ENCODE measurements around the gene KCNJ1.

KCNJ1 gene

DNA sequence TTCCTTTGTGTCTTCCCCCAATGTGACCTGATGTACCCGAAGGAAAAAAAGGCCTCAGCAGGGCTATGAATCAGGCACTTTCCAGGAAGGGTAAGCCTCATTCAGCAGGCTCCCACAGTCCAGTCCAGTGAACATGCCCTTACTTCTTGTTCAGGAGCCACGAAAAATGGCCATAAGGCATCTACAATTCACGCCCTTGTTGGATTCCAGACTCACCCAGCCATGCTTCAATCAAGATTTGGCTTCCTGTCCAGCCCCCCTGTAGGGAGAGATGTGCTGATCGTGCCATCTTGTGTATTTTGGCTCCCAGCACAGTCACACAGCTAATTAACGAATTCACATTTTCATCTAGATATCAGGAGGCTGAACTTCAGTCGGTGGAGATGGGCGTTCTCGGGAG, 14.1 kb upstream of the KCNJ1 start:
- no peak for DNase-seq

GRCh38 chr11:128879817-128880216, 12.7 kb upstream of the KCNJ1 start:
- no peak for DNase-seq

DNA sequence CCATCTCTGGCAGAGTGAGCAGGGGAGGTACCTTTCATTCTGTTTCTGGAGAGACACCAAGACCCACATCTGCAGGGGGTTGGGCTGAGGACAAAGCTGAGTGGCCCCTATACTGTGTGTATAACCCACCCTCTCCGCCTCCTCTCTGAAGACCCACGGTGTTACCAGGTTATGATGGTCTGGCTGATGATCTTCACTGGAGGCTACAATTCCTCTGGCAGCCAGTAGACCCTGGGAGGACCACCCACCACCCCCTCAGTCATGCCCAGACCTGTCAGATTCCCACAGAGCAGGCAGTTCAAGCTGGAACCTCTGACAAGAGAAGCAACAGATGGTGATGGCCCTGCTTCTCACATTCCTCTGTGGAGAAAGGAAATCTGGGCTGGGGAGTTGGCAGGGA, 11.4 kb upstream of the KCNJ1 start:
- DNase-seq: no peak

- no peak for DNase-seq
These were observed 10.6 kb upstream of the KCNJ1 start for GRCh38 chr11:128877726-128878125.

- no peak for DNase-seq
These were observed 9.1 kb upstream of the KCNJ1 start for GRCh38 chr11:128876133-128876650.

DNA sequence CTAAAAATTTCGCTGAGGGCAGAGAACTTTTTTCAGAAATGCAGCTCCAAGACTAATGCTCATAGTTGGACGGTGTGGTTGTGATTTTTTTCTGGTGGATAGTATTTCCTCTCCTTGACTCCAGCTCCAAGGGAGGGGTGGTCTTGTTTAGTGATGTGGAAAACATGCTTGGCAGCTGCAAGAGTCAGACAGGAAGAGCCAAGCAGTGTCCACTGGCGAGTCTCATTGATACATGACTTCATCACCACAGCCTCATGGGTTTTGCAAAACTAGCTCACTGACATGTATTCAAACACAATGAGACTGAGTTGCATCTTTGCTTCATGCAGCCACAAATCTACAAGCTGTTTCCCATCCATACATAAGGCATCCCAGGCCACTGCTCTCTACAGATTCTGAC, 7.3 kb upstream of the KCNJ1 start:
- no peak for DNase-seq

DNA sequence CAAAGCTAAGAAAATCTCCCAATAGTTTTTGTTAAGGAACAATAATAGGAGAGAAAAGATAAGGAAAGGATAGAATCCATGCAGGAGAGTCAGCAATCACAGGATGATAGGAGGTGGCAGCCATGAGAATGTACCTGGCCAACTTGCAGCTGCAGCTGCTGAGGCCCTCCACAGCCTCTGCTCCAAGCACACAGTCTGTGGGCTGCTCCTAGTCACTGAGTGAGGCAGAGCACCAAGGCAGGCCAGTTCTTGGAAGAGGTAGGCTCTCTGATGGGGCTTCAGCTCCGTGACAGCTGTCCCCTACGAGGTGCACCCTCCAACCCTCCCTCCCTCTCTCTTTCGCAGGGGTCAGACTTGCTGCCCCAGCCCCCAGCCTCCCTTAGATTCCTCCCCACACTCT, 5.5 kb upstream of the KCNJ1 start:
- DNase-seq: no peak

DNA sequence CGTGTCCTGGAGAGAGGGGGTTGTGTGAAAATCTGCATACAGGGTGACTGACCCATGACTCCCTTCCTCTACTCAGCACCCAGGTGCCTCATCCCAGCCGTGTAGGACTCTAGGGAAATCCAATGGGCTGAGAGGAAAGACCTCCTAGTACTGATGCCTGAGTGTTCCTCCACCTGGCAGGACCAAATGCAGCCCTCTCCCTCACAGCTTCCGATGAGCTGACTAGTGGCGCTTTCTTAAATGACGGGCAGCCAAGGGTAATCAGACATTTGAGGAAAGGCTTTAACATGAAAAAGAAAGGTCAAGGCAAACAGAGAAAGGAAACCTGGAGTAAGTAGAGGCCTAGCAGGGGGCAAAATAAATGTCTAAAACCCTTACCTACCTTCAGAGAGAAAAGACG, 5.0 kb upstream of the KCNJ1 start:
- DNase-seq: no peak

GRCh38 chr11:128871168-128871610, 4.1 kb upstream of the KCNJ1 start:
- DNase-seq: no peak

DNA sequence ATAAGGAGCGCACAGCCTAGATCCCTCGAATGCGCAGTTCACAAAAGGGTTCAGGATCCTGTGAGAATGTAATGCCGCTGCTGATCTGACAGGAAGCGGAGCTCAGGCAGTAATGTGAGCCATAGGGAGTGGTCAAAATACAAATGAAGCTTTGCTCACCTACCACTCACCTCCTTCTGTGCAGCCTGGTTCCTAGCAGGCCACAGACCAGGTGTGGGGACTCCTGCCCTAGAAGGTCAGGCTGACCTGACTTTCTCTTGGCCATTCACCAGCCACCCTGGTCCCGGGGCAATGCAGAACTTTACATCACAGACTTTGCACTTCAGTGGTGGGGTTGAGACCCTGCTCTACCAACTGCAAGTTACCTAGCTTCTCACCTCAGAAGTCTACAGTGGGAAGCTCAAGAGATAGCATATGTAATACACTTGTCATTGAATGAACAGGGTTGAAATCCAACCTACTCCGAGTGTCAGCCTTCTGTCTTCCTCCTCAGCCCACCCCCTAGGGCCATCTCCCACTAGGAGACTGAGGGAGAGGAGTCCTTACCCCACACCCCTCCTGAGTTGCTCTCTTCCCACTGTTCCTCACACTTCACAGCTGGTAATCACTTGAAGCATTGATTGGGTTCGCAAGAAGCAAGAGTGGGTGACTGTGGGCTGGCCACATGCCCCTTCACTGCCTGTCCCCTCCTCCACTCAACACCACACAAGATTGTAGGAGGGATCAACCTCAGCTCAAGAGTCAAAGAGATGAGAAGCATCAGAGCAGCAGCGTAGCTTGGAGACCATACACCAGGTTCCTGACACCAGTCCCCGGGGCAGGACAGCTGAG, 2.0 kb upstream of the KCNJ1 start:
- DNase-seq: no peak

DNA sequence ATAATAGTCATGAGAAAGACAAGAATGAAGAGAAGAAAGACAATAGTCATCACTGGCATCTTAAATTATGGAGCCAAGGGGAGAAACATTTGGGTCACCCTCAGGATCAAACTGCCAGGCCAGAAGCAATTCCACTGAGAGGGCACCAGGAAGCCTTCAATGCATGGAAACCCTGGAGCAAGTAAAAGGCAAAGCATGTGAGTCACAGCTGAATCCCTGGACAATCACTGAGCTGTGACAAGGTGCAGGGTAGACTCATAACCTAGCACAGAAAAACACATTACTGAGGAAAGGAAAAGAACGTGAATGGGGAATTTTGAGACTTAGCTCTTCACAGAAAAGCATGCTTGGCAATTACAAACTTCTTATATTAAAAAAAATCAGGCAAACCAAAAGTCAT, 1.6 kb downstream of the KCNJ1 start:
- no peak for DNase-seq

DNA sequence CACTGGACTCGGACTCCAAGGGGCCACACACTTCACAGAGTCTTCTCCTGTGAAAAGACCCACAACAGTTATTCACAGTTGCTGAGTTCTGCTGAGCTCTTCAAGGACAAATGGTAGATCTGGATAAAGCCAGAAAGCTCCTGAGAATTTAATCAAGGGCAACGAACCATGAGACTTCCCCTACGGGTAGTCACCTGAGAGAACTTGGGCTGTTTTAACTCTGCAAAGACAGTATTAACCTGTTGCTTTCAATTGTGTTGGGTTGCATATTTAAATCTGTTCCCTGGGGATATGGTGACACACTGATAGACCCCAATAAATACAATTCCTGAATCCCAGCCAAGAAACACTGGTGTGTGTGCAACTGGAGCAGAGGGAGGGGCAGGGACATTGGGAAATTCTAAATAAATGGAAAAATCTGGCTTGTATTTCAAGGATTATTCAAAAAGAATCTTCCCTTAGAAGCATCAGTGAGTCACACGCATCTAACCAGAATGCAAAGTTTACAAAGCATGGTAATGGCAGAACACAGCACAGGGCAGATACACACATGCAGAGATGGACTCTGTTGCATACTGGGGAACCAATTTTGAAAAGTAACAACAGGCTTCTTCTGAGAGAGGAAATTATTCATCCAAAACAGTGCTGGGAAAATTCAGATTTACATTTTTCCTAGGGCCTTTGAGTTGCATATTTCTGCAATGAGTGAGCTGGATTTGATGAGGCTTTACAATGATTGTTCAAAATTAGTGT, 4.0 kb downstream of the KCNJ1 start:
- DNase-seq: no peak

- no peak for DNase-seq
These were observed 4.7 kb downstream of the KCNJ1 start for GRCh38 chr11:128862406-128862805.

GRCh38 chr11:128860571-128861361, 6.3 kb downstream of the KCNJ1 start:
- DNase-seq: no peak

- DNase-seq: peak; percentile 36
These were observed 7.3 kb downstream of the KCNJ1 start for GRCh38 chr11:128859563-128860441.

DNA sequence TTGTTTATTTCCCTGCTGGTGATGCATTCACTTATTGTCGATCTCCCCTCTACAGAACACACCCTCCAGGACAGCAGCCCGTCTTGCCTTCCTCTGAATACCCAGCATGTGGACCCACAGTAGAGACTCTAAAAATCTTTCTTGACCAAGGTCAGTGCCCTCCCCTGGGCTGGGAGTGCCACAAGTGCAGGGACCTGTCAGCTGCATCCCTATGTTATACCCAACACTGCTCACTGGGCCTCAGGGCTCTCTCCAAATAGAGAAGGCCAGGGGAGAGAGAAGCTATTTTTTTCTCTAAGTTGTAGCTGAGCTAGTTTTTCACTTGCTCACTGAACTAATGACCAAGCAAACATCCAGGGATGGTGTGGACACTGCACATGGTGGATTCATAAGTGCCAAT, 9.8 kb downstream of the KCNJ1 start:
- DNase-seq: no peak

DNA sequence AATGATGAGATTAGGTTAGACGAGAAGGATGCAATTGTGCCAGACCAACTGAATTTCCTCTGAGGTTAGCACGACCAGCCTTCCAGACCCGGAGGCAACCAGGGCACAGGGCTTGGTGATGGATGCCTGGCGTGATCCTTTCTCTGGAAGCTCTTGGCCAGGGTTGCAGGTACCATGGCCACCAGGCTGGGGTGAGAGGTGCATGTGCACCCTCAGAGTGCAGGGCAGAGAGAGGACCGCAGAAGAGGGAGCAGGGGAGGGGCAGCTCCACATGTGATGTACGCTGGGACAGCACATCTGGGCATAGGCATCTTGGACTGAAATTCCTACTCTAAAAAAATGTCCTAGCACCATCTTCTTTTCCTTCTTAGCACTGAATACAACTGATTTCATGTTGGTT, 10.9 kb downstream of the KCNJ1 start:
- no peak for DNase-seq

GRCh38 chr11:128854841-128855240, 12.3 kb downstream of the KCNJ1 start:
- DNase-seq: no peak

- no peak for DNase-seq
These were observed 13.5 kb downstream of the KCNJ1 start for GRCh38 chr11:128853559-128853958.

- DNase-seq: no peak
These were observed 14.6 kb downstream of the KCNJ1 start for GRCh38 chr11:128852327-128853023.

DNA sequence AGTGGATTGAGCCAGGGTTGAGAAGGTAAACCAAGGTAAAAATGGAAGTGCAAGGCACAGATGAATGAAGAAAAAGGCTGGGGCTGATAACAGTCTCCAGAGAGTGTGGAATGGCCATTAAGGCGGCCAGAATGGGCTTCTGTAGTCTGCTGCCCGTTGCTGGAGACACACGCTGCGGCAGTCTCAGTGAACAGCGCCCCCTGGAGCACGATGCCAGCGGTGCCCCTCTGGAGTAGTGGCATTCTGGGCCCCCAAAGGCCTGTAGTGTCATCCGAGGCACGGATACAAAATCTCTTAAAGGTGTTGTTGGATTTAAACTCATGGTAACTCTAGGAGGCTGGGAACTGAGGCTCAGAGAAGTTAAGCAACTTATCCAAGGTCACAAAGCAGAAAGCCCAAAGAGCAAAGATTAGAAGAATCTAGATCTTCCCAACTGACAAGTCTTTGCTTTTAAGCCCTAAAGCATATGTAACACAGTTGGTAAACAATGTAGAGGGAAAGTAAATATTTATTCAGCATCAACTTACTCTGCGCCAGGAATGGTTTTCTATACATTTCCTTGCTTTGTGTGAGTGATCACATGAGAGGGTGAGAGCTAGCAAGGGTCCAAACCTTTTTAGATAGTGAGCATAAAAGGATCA, 18.2 kb downstream of the KCNJ1 start:
- DNase-seq: peak; percentile 54

Measured in NCI-H526 treated with DMSO at 0.1 percent for 48 hours (cell line).